Activated CD4-positive, alpha-beta memory T cell treated with anti-CD3 and anti-CD28 coated beads for 36 hours (primary cell): ENCODE results near the gene MYO5B. TPM values are rescaled to one million over a fixed set of nuclear protein-coding genes. Genes with fewer than 3 reads are reported as not detected.

Experiments
- CTCF ChIA-PET: fragments of 350-600 bp; sonication (Branson Sonifier 250); formaldehyde crosslinking; loops from one replicate; lab custom pipeline; 2021; ENCODE audit warnings: antibody characterized with exemption, inconsistent platforms; lab: Charles Lee
- POLR2A ChIA-PET: fragments of 350-600 bp; sonication (Branson Sonifier 250); formaldehyde crosslinking; loops from one replicate; lab custom pipeline; 2021; ENCODE audit warnings: antibody characterized with exemption; lab: Charles Lee
- DNase-seq: peaks from one replicate; pipeline ENCODE4 v3.0.0-alpha.2; 2020
- H3K27ac Mint-ChIP-seq: one replicate; pipeline ENCODE4 v1.8.0; 2021; ENCODE audit warnings: mixed read lengths
- H3K27me3 Mint-ChIP-seq: one replicate; pipeline ENCODE4 v1.8.0; 2021; ENCODE audit warnings: mixed read lengths
- H3K36me3 Mint-ChIP-seq: one replicate; pipeline ENCODE4 v1.8.0; 2021; ENCODE audit warnings: mixed read lengths
- H3K4me1 Mint-ChIP-seq: one replicate; pipeline ENCODE4 v1.8.0; 2021; ENCODE audit warnings: low read depth, mixed read lengths
- H3K4me3 Mint-ChIP-seq: one replicate; pipeline ENCODE4 v1.8.0; 2021; ENCODE audit warnings: mild to moderate bottlenecking, mixed read lengths
- H3K9me3 Mint-ChIP-seq: one replicate; pipeline ENCODE4 v1.8.0; 2021; ENCODE audit warnings: mixed read lengths
- intact Hi-C: fragments of 100-400 bp; cut with micrococcal nuclease; formaldehyde crosslinking; loops from one replicate; pipeline ENCODE4 v1.15.1; 2023
- total RNA-seq, 2 experiments: library from RNA; stranded (reverse); gene quantifications; one replicate each; pipeline ENCODE4 v1.2.3, GENCODE V29; 2021

MYO5B gene
- total RNA-seq, 2 experiments from 2014 or later: 0.02 to 0.21 TPM

DNA sequence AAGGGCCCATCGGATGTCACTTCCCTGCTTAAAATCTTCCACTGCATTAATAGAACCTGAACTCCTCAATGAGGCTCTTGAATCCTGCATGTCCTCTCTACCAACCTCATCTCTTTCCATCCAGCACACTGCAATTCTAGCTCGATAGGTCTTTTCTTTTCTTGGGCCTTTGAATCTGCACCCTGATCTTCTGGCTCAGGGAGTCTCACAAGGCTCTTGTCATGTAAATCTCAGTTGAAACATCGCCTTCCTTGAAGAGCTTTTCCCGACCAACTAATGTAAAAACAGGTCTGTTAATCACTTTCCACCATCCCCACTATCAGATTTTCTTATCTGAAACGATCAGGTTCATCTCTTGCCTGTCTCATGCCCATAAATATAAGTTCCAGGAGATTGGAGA, 120.5 kb downstream of the MYO5B start:
- no peaks in the 10 kb centered on the region for H3K36me3 Mint-ChIP-seq
- peaks cover 2% of the 10 kb centered on the region for H3K4me1 Mint-ChIP-seq
- H3K27me3 Mint-ChIP-seq: peaks cover 12% of the 10 kb centered on the region
- no peaks in the 10 kb centered on the region for H3K9me3 Mint-ChIP-seq
- intact Hi-C loops: no loop called here
- H3K4me3 Mint-ChIP-seq: no peak overlapping the region
- POLR2A ChIA-PET: no interaction called here
- H3K27ac Mint-ChIP-seq: no peak overlapping the region
- DNase-seq: no peak
- CTCF ChIA-PET: no interaction called here

DNA sequence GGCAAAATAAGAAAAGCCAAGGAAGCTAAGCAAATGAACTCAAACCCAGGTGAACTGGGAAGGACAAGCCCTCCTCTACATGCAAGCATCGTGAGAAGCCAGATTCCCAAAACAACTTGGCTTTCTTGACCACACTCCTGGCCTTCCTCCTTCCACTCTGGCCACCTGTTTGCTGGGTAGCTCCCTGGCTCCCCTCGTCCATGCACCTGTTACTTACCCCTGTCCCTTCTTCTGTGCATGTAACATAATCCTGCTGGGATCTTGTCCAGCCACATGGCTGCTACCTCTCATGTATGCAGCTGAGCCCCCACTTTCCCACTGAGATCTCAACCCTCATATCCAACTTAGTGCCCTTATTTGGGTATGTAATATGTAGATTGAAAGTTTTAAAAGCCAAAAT, 121.6 kb downstream of the MYO5B start:
- DNase-seq: no peak
- ChIA-PET POLR2A (no interaction called here), CTCF (no interaction called here)
- no peaks in the 10 kb centered on the region for H3K9me3 Mint-ChIP-seq
- no peak overlapping the region for H3K27ac Mint-ChIP-seq
- H3K4me3 Mint-ChIP-seq: no peak overlapping the region
- peaks cover 11% of the 10 kb centered on the region for H3K27me3 Mint-ChIP-seq
- intact Hi-C loops: no loop called here
- H3K4me1 Mint-ChIP-seq: peaks cover 2% of the 10 kb centered on the region
- H3K36me3 Mint-ChIP-seq: no peaks in the 10 kb centered on the region

DNA sequence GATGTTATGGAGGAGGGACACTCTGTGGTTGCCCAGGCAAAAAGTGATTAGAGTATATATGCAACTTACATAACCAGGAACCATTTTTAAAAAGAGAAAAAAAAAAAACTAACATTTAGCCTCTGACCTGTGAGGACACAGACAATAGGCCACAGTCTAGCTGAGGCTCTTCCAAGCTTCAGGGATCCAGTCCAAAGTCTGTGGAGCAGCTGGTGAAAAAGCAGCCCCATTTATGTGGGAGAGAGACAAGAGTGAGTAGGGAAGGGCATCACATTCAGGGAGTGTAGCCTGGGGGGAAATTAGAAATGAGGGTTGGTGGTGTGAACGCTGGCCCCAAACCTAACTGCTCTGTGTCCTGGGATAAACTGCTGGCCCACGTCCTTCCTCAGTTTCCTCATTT, 122.8 kb downstream of the MYO5B start:
- Mint-ChIP-seq H3K4me3 (no peak overlapping the region), H3K27ac (no peak overlapping the region), H3K36me3 (no peaks in the 10 kb centered on the region), H3K27me3 (peaks cover 14% of the 10 kb centered on the region), H3K4me1 (peaks cover 2% of the 10 kb centered on the region), H3K9me3 (no peaks in the 10 kb centered on the region)
- intact Hi-C loops: no loop called here
- ChIA-PET CTCF (no interaction called here), POLR2A (no interaction called here)
- DNase-seq: no peak

DNA sequence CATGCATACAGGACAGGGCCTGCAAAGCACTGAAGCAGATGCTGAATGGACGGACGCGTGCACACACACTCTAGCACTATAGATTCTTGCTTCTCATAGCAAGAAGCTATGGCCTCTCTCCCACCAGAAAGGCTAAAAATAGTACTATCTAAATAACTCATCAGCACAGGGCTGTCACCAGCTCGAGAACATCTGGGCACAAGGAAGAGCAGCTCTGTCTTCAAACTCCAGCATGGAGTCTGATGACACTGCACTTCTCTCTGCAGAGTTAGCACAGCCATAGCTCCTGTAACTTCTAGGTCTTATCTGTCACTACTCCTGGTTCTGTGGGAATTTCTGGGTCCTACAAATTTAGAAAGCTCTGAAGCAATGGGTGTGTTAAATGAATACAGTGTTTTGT, 123.5 kb downstream of the MYO5B start:
- Mint-ChIP-seq H3K27ac (no peak overlapping the region), H3K27me3 (peaks cover 14% of the 10 kb centered on the region), H3K4me1 (peaks cover 2% of the 10 kb centered on the region), H3K36me3 (no peaks in the 10 kb centered on the region), H3K4me3 (no peak overlapping the region), H3K9me3 (no peaks in the 10 kb centered on the region)
- intact Hi-C loops: no loop called here
- ChIA-PET CTCF (no interaction called here), POLR2A (no interaction called here)
- no peak for DNase-seq

DNA sequence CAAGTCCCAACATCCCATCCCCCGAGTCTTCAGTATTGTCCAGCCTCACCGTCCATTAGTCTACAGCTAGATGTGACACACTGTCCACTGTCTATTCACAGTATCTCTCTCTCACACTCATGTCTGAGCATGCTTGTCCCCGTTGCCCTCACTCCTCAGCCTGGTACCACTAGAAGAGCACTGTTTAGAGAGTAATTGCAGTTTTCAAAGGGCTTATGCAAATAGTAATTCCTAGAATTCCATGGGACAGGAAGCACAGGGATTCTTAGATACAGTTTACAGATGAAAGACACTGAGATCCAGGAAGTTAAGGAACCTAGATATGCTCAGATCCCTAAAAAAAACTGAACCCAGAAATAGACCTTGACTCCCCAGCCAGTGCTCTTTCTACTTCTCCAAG, 125.5 kb downstream of the MYO5B start:
- H3K4me3 Mint-ChIP-seq: no peak overlapping the region
- intact Hi-C loops: no loop called here
- H3K27me3 Mint-ChIP-seq: peaks cover 12% of the 10 kb centered on the region
- H3K9me3 Mint-ChIP-seq: no peaks in the 10 kb centered on the region
- no peaks in the 10 kb centered on the region for H3K36me3 Mint-ChIP-seq
- H3K4me1 Mint-ChIP-seq: no peaks in the 10 kb centered on the region
- H3K27ac Mint-ChIP-seq: no peak overlapping the region
- POLR2A ChIA-PET: no interaction called here
- DNase-seq: no peak
- CTCF ChIA-PET: no interaction called here

DNA sequence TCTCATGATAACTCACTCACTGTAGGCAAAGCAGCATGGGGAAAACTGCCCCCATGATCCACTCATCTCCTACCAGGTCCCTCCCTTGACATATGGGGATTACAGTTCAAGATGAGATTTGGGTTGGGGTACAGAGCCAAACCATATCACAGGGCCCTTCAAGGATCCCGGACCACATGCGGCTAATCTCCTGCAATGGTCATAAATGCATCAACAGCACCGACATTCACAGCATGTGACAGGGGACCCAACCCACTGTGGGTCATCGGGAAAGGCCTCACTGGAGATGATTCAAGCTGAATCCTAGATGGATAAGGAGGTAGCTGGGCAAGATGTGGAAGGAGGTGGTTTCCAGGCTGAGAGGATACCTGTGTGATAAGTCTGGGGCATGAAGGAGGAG, 129.4 kb downstream of the MYO5B start:
- POLR2A ChIA-PET: no interaction called here
- Mint-ChIP-seq H3K36me3 (no peaks in the 10 kb centered on the region), H3K27me3 (peaks cover 3% of the 10 kb centered on the region), H3K4me1 (no peaks in the 10 kb centered on the region), H3K9me3 (no peaks in the 10 kb centered on the region), H3K27ac (no peak overlapping the region), H3K4me3 (no peak overlapping the region)
- CTCF ChIA-PET: no interaction called here
- intact Hi-C loops: no loop called here
- no peak for DNase-seq

DNA sequence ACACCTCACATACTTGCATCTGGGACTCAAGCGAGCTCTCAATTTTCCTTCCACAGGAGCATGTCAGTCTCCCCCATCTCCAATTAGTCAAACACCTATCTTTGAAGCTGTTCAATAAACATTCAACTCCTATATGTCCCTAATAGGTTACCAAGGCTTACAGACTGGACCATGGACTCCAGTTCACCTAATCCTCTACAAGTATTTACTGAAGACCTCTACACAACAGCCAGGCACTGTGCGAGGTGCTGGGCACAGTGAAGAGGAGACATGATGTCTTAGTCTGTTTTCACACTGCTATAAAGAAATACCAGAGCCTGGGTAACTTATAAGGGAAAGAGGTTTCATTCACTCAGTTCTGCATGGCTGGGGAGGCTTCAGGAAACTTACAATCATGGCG, 129.9 kb downstream of the MYO5B start:
- no peaks in the 10 kb centered on the region for H3K4me1 Mint-ChIP-seq
- ChIA-PET CTCF (no interaction called here), POLR2A (no interaction called here)
- intact Hi-C loops: no loop called here
- H3K4me3 Mint-ChIP-seq: no peak overlapping the region
- no peaks in the 10 kb centered on the region for H3K9me3 Mint-ChIP-seq
- H3K27me3 Mint-ChIP-seq: peaks cover 3% of the 10 kb centered on the region
- no peak overlapping the region for H3K27ac Mint-ChIP-seq
- H3K36me3 Mint-ChIP-seq: no peaks in the 10 kb centered on the region
- no peak for DNase-seq

DNA sequence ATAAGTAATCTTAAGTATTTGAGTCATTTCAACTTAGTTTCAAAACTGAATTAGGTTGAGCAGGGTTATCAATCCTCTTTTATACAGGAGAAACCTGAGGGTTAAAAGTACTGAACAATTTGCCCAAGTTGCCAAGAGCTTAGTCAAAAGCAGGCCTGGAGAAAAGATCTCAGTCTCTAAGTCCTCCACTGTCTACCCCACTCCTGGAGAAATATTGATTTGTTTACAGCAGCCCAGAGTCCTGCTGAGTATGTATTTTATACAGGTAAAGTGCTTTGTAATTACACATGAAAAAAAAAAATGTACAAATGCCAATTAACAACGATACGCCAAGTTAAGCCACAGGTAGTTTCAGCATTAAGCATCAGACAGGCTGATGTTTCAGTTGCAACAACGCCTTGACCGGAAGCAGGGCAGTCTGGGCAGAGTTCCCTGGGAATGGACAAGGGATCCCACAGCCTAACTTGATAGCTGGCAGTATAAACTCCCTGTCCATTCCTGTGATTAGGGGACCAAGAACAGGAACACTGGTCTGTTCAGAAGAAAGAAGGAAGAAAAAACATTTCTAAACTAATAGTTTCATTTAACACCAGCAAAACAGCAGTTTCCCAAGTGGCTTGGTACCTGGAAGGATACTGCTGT, 132.9 kb downstream of the MYO5B start:
- no peaks in the 10 kb centered on the region for H3K36me3 Mint-ChIP-seq
- intact Hi-C loops: no loop called here
- H3K27me3 Mint-ChIP-seq: peaks cover 7% of the 10 kb centered on the region
- H3K4me1 Mint-ChIP-seq: no peaks in the 10 kb centered on the region
- no peaks in the 10 kb centered on the region for H3K9me3 Mint-ChIP-seq
- POLR2A ChIA-PET: no interaction called here
- no peak overlapping the region for H3K4me3 Mint-ChIP-seq
- DNase-seq: no peak
- CTCF ChIA-PET: no interaction called here
- no peak overlapping the region for H3K27ac Mint-ChIP-seq

DNA sequence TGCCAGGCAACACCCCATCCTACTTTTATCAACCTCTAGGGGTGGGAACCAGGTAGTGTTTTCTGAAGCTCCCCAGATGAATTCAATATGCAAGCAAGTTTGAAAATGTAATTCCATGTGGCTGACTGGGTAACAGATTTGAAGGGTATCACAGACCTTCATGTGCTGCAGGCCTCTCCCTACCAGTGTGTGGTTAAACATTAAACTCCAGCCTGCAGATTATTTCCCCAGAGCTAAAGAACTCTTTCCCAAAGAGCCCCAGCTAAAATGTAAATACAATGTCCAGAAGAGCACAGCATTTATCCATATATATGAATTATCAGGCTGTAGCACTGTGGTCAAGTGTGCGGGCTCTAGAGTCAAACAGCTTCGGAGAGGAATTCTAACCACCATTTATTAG, 134.1 kb downstream of the MYO5B start:
- H3K27me3 Mint-ChIP-seq: peaks cover 8% of the 10 kb centered on the region
- intact Hi-C loops: no loop called here
- H3K36me3 Mint-ChIP-seq: no peaks in the 10 kb centered on the region
- no peak overlapping the region for H3K27ac Mint-ChIP-seq
- no peaks in the 10 kb centered on the region for H3K4me1 Mint-ChIP-seq
- ChIA-PET POLR2A (no interaction called here), CTCF (no interaction called here)
- H3K9me3 Mint-ChIP-seq: no peaks in the 10 kb centered on the region
- no peak overlapping the region for H3K4me3 Mint-ChIP-seq
- no peak for DNase-seq

DNA sequence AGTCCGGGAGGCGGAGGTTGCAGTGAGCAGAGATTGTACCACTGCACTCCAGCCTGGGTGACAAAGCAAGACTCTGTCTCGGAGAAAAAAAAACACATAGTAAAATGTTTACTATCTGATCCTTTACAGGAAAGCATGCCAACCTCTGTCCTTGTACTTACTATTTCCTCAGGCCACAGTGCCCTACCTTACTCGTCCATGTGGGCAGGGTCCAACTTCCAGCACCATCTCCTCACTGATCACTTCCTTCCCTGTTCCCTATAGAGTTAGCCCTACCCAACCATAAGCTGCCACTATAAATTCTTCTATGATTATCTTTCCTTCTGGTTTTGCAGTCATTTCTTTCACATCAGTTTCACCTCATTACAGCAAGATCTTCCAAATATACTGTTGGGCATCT, 136.2 kb downstream of the MYO5B start:
- no peaks in the 10 kb centered on the region for H3K4me1 Mint-ChIP-seq
- POLR2A ChIA-PET: no interaction called here

DNA sequence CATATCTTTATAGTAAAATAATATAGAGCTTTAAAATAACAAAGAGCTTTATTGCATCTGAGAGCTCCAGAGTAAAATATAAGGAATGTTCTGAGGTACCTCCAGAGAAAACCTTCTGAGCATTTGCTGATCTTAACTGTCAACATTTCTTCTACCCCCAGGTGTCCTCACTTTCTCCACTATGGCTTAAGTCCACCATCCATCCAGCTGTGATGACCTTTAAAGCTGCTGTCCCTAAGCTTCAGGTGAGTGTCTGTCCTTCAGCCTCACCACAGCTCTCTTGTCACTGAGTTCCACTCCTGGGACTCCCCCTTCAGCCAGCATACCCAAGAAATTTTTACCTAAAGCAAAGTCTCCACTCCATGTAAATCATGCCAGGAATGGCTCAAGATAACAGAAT, 137.9 kb downstream of the MYO5B start:
- Mint-ChIP-seq H3K27ac (no peak overlapping the region), H3K27me3 (peaks cover 10% of the 10 kb centered on the region), H3K36me3 (no peaks in the 10 kb centered on the region), H3K9me3 (no peaks in the 10 kb centered on the region), H3K4me1 (no peaks in the 10 kb centered on the region), H3K4me3 (no peak overlapping the region)
- CTCF ChIA-PET: interaction anchor here (1.0 to 1.1 kb wide), 2 partner anchors 146 to 300 kb away, joined by 3 to 4 read pairs; no protein-coding TSS in a partner anchor
- intact Hi-C loops: no loop called here
- POLR2A ChIA-PET: interaction anchor here (0.5 kb wide), 1 partner anchor 43 kb away, joined by 3 read pairs; no protein-coding TSS in a partner anchor
- DNase-seq: no peak

More for the DNA sequence above, 136.2 kb downstream of the MYO5B start:
- CTCF ChIA-PET: no interaction called here
- Mint-ChIP-seq H3K36me3 (no peaks in the 10 kb centered on the region), H3K4me3 (no peak overlapping the region), H3K27me3 (peaks cover 10% of the 10 kb centered on the region), H3K9me3 (no peaks in the 10 kb centered on the region), H3K27ac (no peak overlapping the region)
- no peak for DNase-seq
- intact Hi-C loops: no loop called here

DNA sequence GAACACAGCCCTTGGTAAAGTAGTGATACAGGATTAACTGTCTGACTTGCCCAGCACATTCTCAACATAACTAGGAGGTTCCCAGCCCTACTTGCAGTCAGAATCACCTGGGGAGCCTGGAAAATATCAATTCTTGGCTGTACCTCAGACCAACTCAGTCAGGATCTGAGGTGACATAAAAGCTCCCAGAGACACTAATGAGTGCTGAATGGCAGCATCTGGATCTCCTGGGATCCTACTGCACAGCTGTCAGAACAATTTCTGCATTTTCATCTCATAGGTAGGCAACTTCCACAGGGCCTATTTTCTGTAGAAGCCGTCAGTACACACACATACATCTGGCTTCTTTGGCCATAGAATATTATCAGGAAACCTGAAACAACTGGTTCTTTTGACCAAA, 138.8 kb downstream of the MYO5B start:
- Mint-ChIP-seq H3K4me1 (no peaks in the 10 kb centered on the region), H3K27ac (no peak overlapping the region)
- no peak for DNase-seq

DNA sequence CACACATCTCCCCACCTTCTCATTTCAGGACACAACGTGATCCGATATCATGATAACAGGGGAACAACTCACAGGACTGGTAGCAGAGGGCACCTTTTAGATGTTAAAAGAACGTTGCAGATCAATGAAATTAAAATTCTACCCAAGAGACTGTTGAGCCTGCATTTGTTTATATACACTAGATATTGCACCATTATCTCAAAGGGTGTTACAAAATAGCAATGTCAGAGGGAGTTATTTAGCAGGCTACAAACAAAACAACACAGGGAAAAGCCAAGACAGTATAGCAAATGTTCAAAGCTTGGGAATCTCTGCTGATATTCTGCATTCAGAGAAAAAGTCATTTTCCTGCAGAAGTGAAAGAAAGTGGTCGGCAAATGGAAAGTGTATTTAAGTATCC, 139.5 kb downstream of the MYO5B start:
- H3K27me3 Mint-ChIP-seq: peaks cover 10% of the 10 kb centered on the region
- intact Hi-C loops: no loop called here
- POLR2A ChIA-PET: no interaction called here
- no peaks in the 10 kb centered on the region for H3K36me3 Mint-ChIP-seq
- DNase-seq: no peak
- H3K9me3 Mint-ChIP-seq: no peaks in the 10 kb centered on the region
- CTCF ChIA-PET: no interaction called here
- no peak overlapping the region for H3K27ac Mint-ChIP-seq
- H3K4me1 Mint-ChIP-seq: no peaks in the 10 kb centered on the region
- H3K4me3 Mint-ChIP-seq: no peak overlapping the region

More for the DNA sequence above, 138.8 kb downstream of the MYO5B start:
- CTCF ChIA-PET: interaction anchor here (1.0 kb wide), 1 partner anchor 301 kb away, joined by 4 read pairs; no protein-coding TSS in a partner anchor
- Mint-ChIP-seq H3K9me3 (no peaks in the 10 kb centered on the region), H3K4me3 (no peak overlapping the region), H3K27me3 (peaks cover 10% of the 10 kb centered on the region), H3K36me3 (no peaks in the 10 kb centered on the region)
- intact Hi-C loops: no loop called here
- POLR2A ChIA-PET: no interaction called here
